Breast epithelium (tissue), 3 donors: ENCODE results near the gene RGS7.

Experiments
- POLR2A ChIP-seq: fragments of 450-650 bp; IDR thresholded peaks from one replicate; pipeline ENCODE4 v1.6.1; 2016; ENCODE audit warnings: antibody characterized with exemption, mild to moderate bottlenecking, moderate library complexity
- TF ChIP-seq, protein P1 (sequence below), 3 donors: fragments of 450-650 bp; IDR thresholded peaks; one replicate each; pipeline ENCODE4 v1.5.1; 2016 to 2017; ENCODE audit warnings: antibody characterized with exemption in 3 of 3, mild to moderate bottlenecking in 3 of 3, moderate library complexity in 3 of 3

- TF ChIP-seq, protein P1, sequence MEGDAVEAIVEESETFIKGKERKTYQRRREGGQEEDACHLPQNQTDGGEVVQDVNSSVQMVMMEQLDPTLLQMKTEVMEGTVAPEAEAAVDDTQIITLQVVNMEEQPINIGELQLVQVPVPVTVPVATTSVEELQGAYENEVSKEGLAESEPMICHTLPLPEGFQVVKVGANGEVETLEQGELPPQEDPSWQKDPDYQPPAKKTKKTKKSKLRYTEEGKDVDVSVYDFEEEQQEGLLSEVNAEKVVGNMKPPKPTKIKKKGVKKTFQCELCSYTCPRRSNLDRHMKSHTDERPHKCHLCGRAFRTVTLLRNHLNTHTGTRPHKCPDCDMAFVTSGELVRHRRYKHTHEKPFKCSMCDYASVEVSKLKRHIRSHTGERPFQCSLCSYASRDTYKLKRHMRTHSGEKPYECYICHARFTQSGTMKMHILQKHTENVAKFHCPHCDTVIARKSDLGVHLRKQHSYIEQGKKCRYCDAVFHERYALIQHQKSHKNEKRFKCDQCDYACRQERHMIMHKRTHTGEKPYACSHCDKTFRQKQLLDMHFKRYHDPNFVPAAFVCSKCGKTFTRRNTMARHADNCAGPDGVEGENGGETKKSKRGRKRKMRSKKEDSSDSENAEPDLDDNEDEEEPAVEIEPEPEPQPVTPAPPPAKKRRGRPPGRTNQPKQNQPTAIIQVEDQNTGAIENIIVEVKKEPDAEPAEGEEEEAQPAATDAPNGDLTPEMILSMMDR (IDR thresholded peaks at IDR 0.05) = no peak
- TF ChIP-seq POLR2A = no peak
Measured at GRCh38 chr1:240843798-240844197, 513.2 kb downstream of the RGS7 start.
